ENCODE measurements around the gene RAD51B. TPM values are rescaled to one million over a fixed set of nuclear protein-coding genes. Genes with fewer than 3 reads are reported as not detected.

The RAD51B gene
- total RNA-seq, 1 experiment from 2014 or later, result 7.2 TPM

- no peaks in the 10 kb centered on the region for H3K36me3 ChIP-seq
- H3K9me3 ChIP-seq, result peaks cover 2% of the 10 kb centered on the region; the same call in 1 of the 2 replicates
- no peak for DNase-seq
- no peak overlapping the region for H3K4me3 ChIP-seq
- H3K27me3 ChIP-seq, result no peaks in the 10 kb centered on the region
Observed at GRCh38 chr14:68770553-68771286, 951.1 kb downstream of the RAD51B start.

- H3K9me3 ChIP-seq, result peaks cover 2% of the 10 kb centered on the region; the same call in 1 of the 2 replicates
- no peak overlapping the region for H3K4me3 ChIP-seq
- no peak for DNase-seq
- H3K36me3 ChIP-seq, result no peaks in the 10 kb centered on the region
- H3K27me3 ChIP-seq, result no peaks in the 10 kb centered on the region
Observed at GRCh38 chr14:68771631-68772030, 952.1 kb downstream of the RAD51B start.

- H3K27me3 ChIP-seq, result no peaks in the 10 kb centered on the region
- DNase-seq, result no peak
- no peaks in the 10 kb centered on the region for H3K36me3 ChIP-seq
- H3K4me3 ChIP-seq, result no peak overlapping the region
- peaks cover 2% of the 10 kb centered on the region; the same call in 1 of the 2 replicates for H3K9me3 ChIP-seq
Observed at GRCh38 chr14:68772761-68773381, 953.3 kb downstream of the RAD51B start.

- Histone ChIP-seq H3K4me3 (no peak overlapping the region), H3K9me3 (peaks cover 2% of the 10 kb centered on the region; the same call in 1 of the 2 replicates), H3K36me3 (no peaks in the 10 kb centered on the region), H3K27me3 (no peaks in the 10 kb centered on the region)
- DNase-seq, result peak; percentile 59
Observed at GRCh38 chr14:68774771-68775613, 955.4 kb downstream of the RAD51B start.

- Histone ChIP-seq H3K27me3 (no peaks in the 10 kb centered on the region), H3K4me3 (no peak overlapping the region)
- DNase-seq, result no peak
Observed at GRCh38 chr14:68775614-68776126, 956.1 kb downstream of the RAD51B start.

GRCh38 chr14:68777644-68778043 lies 958.1 kb downstream of the RAD51B start:
- no peak for DNase-seq
- Histone ChIP-seq H3K4me3 (no peak overlapping the region), H3K27me3 (no peaks in the 10 kb centered on the region), H3K36me3 (no peaks in the 10 kb centered on the region), H3K9me3 (peaks cover 2% of the 10 kb centered on the region; the same call in 1 of the 2 replicates)

More at GRCh38 chr14:68775614-68776126, 956.1 kb downstream of the RAD51B start:
- Histone ChIP-seq H3K9me3 (peaks cover 2% of the 10 kb centered on the region; the same call in 1 of the 2 replicates), H3K36me3 (no peaks in the 10 kb centered on the region)

Other genes with a start within 250 kb of the RAD51B start
- 19.4 and 48.5 TPM in 2 replicates for gene PIGH, start 219.5 kb upstream of the RAD51B start, total RNA-seq (2014; rRNA removed; shearing (Covaris generic); ENCODE audit: low replicate concordance)
- 1.4 and 3.6 TPM in 2 replicates for gene ARG2, start 199.9 kb upstream of the RAD51B start, total RNA-seq (2014; rRNA removed; shearing (Covaris generic); ENCODE audit: low replicate concordance)
- gene VTI1B, start 145.1 kb upstream of the RAD51B start, total RNA-seq (2014; rRNA removed; shearing (Covaris generic); ENCODE audit: low replicate concordance), result 46.6 and 124 TPM in 2 replicates
- 23.8 and 25.9 TPM in 2 replicates for gene RDH11, start 124.0 kb upstream of the RAD51B start, total RNA-seq (2014; rRNA removed; shearing (Covaris generic); ENCODE audit: low replicate concordance)
- 0.07 and 0.20 TPM in 2 replicates for gene RDH12, start 117.9 kb upstream of the RAD51B start, total RNA-seq (2014; rRNA removed; shearing (Covaris generic); ENCODE audit: low replicate concordance)
- gene ZFYVE26, start 3.2 kb upstream of the RAD51B start, total RNA-seq (2014; rRNA removed; shearing (Covaris generic); ENCODE audit: low replicate concordance), result 3.3 and 9.7 TPM in 2 replicates

All from MG63 (cell line).